ENCODE results near the gene VPS33A. TPM values are rescaled to one million over a fixed set of nuclear protein-coding genes. Genes with fewer than 3 reads are reported as not detected.

The VPS33A gene
- total RNA-seq, 1 donor from 2014 or later: 33.2 TPM

DNA sequence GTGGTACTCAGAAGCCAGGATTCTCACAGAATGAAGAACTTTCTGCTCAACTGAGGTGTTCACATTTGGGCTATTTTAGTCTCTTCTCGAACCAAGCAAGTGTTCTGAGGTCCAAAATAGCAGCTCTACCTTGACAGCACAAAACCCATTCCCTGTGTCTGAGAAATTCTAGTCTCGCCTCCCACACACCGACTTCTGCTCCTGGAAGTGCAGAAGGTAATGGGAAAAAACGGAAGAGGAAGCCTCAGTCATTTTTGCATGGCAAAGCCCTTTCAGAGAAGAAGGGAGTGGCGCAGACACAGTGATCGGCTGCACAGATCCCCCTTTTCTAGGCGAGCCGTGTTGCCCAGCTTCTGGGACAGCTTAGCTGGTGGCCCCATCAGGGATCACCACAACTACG lies 31.2 kb upstream of the VPS33A start:
- Mint-ChIP-seq H3K27ac (no peak overlapping the region), H3K27me3 (no peaks in the 10 kb centered on the region), H3K4me1 (no peaks in the 10 kb centered on the region), H3K4me3 (no peak overlapping the region), H3K36me3 (ENCODE audit: low read depth) (peaks cover 53% of the 10 kb centered on the region), H3K9me3 (no peaks in the 10 kb centered on the region)
- no peak for ATAC-seq (ENCODE audit: low read depth)
- ChIA-PET POLR2A (no interaction called here), CTCF (interaction anchor here (1.1 kb wide), 1 partner anchor 174 kb away, joined by 3 read pairs; no protein-coding TSS in a partner anchor)
- intact Hi-C loops (cut with micrococcal nuclease): no loop called here
- DNase-seq: no peak
- no peak for TF ChIP-seq CTCF (IDR thresholded peaks at IDR 0.05)

DNA sequence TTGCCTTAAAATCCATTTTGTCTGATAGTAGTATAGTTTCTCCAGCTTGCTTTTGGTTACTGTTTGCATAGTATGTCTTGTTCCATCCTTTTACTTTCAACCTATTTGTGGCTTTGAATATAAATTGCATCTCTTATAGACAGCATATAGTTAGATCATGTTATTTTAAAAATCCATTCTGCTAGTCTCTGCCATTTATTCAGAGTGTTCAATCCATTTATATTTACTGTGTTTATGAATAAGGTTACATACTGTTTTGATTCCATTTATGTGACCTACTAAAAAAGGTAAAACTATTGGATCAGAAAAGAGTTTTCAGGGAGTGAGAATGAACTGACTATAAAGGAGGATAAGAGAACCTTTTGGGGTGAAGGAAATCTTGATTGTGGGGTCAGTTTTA lies 29.6 kb upstream of the VPS33A start:
- Mint-ChIP-seq H3K4me3 (no peak overlapping the region), H3K27me3 (no peaks in the 10 kb centered on the region), H3K27ac (no peak overlapping the region), H3K36me3 (ENCODE audit: low read depth) (peaks cover 54% of the 10 kb centered on the region), H3K4me1 (no peaks in the 10 kb centered on the region), H3K9me3 (no peaks in the 10 kb centered on the region)
- TF ChIP-seq CTCF (IDR thresholded peaks at IDR 0.05): no peak
- CTCF ChIA-PET: no interaction called here
- ATAC-seq (ENCODE audit: low read depth) (no peak), DNase-seq (no peak)
- intact Hi-C loops (cut with micrococcal nuclease): no loop called here
- POLR2A ChIA-PET: no interaction called here

GRCh38 chr12:122293081-122293480 lies 26.8 kb upstream of the VPS33A start:
- intact Hi-C loops (cut with micrococcal nuclease): no loop called here
- Mint-ChIP-seq H3K27ac (no peak overlapping the region), H3K4me1 (no peaks in the 10 kb centered on the region), H3K36me3 (ENCODE audit: low read depth) (peaks cover 41% of the 10 kb centered on the region), H3K27me3 (no peaks in the 10 kb centered on the region), H3K4me3 (no peak overlapping the region), H3K9me3 (no peaks in the 10 kb centered on the region)
- ChIA-PET POLR2A (no interaction called here), CTCF (no interaction called here)
- DNase-seq (no peak), ATAC-seq (ENCODE audit: low read depth) (no peak)
- TF ChIP-seq CTCF (IDR thresholded peaks at IDR 0.05): no peak

DNA sequence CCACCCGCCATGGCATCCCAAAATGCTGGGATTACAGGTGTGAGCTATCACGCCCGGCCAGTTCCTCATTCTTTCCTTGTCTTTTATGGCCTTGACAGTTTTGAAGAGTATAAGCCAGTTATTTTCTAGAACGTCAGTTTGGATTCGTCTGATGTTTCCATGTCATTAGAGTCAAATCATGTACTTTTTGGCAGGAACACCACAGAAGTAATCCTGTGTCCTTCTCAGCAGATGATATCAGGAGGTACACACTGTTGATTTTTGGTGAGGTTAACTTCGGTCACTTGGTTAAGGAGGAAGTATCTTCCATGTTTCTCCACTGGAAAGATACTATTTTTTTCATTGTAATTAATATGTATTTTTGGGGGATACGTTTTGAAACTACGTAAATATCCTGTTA lies 25.1 kb upstream of the VPS33A start:
- DNase-seq (no peak), ATAC-seq (ENCODE audit: low read depth) (no peak)
- Mint-ChIP-seq H3K27ac (no peak overlapping the region), H3K4me3 (no peak overlapping the region), H3K36me3 (ENCODE audit: low read depth) (peaks cover 40% of the 10 kb centered on the region), H3K4me1 (no peaks in the 10 kb centered on the region), H3K27me3 (no peaks in the 10 kb centered on the region), H3K9me3 (no peaks in the 10 kb centered on the region)
- TF ChIP-seq CTCF (IDR thresholded peaks at IDR 0.05): no peak
- intact Hi-C loops (cut with micrococcal nuclease): no loop called here
- CTCF ChIA-PET: no interaction called here
- POLR2A ChIA-PET: no interaction called here

- no peaks in the 10 kb centered on the region for H3K9me3 Mint-ChIP-seq
- ATAC-seq (ENCODE audit: low read depth) (no peak), DNase-seq (no peak)
- intact Hi-C loops (cut with micrococcal nuclease): no loop called here
- H3K27ac Mint-ChIP-seq: no peak overlapping the region
- H3K27me3 Mint-ChIP-seq: no peaks in the 10 kb centered on the region
- no peak for TF ChIP-seq CTCF (IDR thresholded peaks at IDR 0.05)
- peaks cover 38% of the 10 kb centered on the region for H3K36me3 Mint-ChIP-seq (ENCODE audit: low read depth)
- POLR2A ChIA-PET: no interaction called here
- H3K4me1 Mint-ChIP-seq: no peaks in the 10 kb centered on the region
- CTCF ChIA-PET: no interaction called here
- H3K4me3 Mint-ChIP-seq: no peak overlapping the region
Measured at GRCh38 chr12:122283680-122284079, 17.4 kb upstream of the VPS33A start.

Measured in activated B cell treated with CpG ODN at 0.5 μM for 24 hours (primary cell).